Kidney capillary endothelial cell (primary cell): ENCODE measurements around the gene HAP1.
A peak's percentile ranks its signal among the peaks of the same experiment; 100 is the strongest.
"Not testable (repeated sequence)": the region's sequence is repeated elsewhere in the genome, so short reads cannot be mapped to it uniquely, and the experiment has no call there.

Experiments
- DNase-seq: peaks from one replicate; pipeline ENCODE4 v3.0.0-alpha.2; 2018; ENCODE audit warnings: low spot score

The HAP1 gene

GRCh38 chr17:41690497-41690896, 43.9 kb downstream of the HAP1 start:
- DNase-seq = no peak

GRCh38 chr17:41689497-41690299, 44.7 kb downstream of the HAP1 start:
- DNase-seq = no peak

GRCh38 chr17:41688641-41689496, 45.6 kb downstream of the HAP1 start, which contains the start of gene EIF1:
Gene EIF1 (plus strand): TSS chr17:41688885. CDS start chr17:41689039, 154 bp downstream.
- DNase-seq = peak; percentile 100

- DNase-seq = no peak
Measured at GRCh38 chr17:41687828-41688640, 46.4 kb downstream of the HAP1 start.

- no peak for DNase-seq
Measured at GRCh38 chr17:41686281-41686680, 48.2 kb downstream of the HAP1 start.

- DNase-seq = not testable (repeated sequence)
Measured at GRCh38 chr17:41685753-41686152, 48.7 kb downstream of the HAP1 start.

GRCh38 chr17:41684035-41684434, 50.4 kb downstream of the HAP1 start:
- DNase-seq = no peak

- no peak for DNase-seq
Measured at GRCh38 chr17:41683441-41684007, 50.9 kb downstream of the HAP1 start.

- no peak for DNase-seq
Measured at GRCh38 chr17:41682631-41683030, 51.8 kb downstream of the HAP1 start.

- DNase-seq = no peak
Measured at GRCh38 chr17:41681776-41682175, 52.7 kb downstream of the HAP1 start.

GRCh38 chr17:41680426-41681040, 53.9 kb downstream of the HAP1 start:
- DNase-seq = no peak

- DNase-seq = no peak
Measured at GRCh38 chr17:41679740-41680425, 54.6 kb downstream of the HAP1 start.

- DNase-seq = peak; percentile 79
Measured at GRCh38 chr17:41678907-41679739, 55.3 kb downstream of the HAP1 start.

GRCh38 chr17:41678411-41678906, 56.0 kb downstream of the HAP1 start:
- DNase-seq = peak; percentile 72

- no peak for DNase-seq
Measured at GRCh38 chr17:41676058-41676419, 58.4 kb downstream of the HAP1 start.

GRCh38 chr17:41675157-41676057, 59.0 kb downstream of the HAP1 start:
- not testable (repeated sequence) for DNase-seq
